HEK293 (cell line): ENCODE results near the gene PRR27.

ENCODE experiments used
- CTCF ChIA-PET: fragments of 350-600 bp; formaldehyde crosslinking; extraction: SDS; loops from one replicate; lab custom pipeline; 2021; ENCODE audit warnings: antibody characterized with exemption; lab: Yijun Ruan, JAX
- POLR2A ChIA-PET: fragments of 300-600 bp; formaldehyde crosslinking; extraction: SDS; loops from one replicate; lab custom pipeline; 2020; ENCODE audit warnings: antibody characterized with exemption, inconsistent platforms; lab: Yijun Ruan, JAX
- H3K27ac ChIP-seq: fragments of 200-500 bp; sonication (Bioruptor generic); 2 replicates; pipeline ENCODE4 v1.5.1; 2014; ENCODE audit warnings: low read depth, low read length, control low read depth, inconsistent platforms; ENCODE audit errors: extremely low read depth
- H3K36me3 ChIP-seq, 2 experiments: fragments of 200-500 bp in 1 of 2; sonication (Bioruptor generic) in 1 of 2; 1 replicate in 1 of 2; 2 replicates in 1 of 2; pipeline ENCODE4 v1.5.1; 2014 to 2017; ENCODE audit warnings: inconsistent platforms in 2 of 2, low read length in 2 of 2; ENCODE audit not compliant: control insufficient read depth in 2 of 2, insufficient read depth in 1 of 2
- H3K4me1 ChIP-seq: fragments of 200-500 bp; sonication (Bioruptor generic); 2 replicates; pipeline ENCODE4 v1.5.1; 2014; ENCODE audit warnings: mild to moderate bottlenecking, low read length, inconsistent platforms; ENCODE audit not compliant: control insufficient read depth, insufficient read depth
- H3K4me3 ChIP-seq: 2 replicates; pipeline ENCODE4 v1.5.1; 2011; ENCODE audit warnings: low read depth, mild to moderate bottlenecking, control low read depth, low read length, moderate library complexity
- H3K9me3 ChIP-seq: fragments of 200-500 bp; sonication (Bioruptor generic); 2 replicates; pipeline ENCODE4 v1.5.1; 2014; ENCODE audit warnings: low read depth, low read length, inconsistent platforms; ENCODE audit not compliant: control insufficient read depth, insufficient read depth
- BCL11A ChIP-seq: fragments of 450-650 bp; formaldehyde crosslinking; IDR thresholded peaks from 2 replicates; pipeline ENCODE4 v1.5.1; 2016; ENCODE audit warnings: low read depth, missing biosample characterization, missing genetic modification characterization
- EGR2 ChIP-seq: fragments of 450-650 bp; formaldehyde crosslinking; IDR thresholded peaks from 2 replicates; pipeline ENCODE4 v1.5.1; 2016; ENCODE audit warnings: low read depth, missing biosample characterization, missing genetic modification characterization
- GLIS2 ChIP-seq: fragments of 450-650 bp; formaldehyde crosslinking; IDR thresholded peaks from 2 replicates; pipeline ENCODE4 v1.5.1; 2016; ENCODE audit warnings: missing biosample characterization, missing genetic modification characterization
- IKZF3 ChIP-seq: fragments of 450-650 bp; IDR thresholded peaks from 2 replicates; pipeline ENCODE4 v1.5.0; 2018; ENCODE audit warnings: missing biosample characterization, mild to moderate bottlenecking, missing genetic modification characterization, moderate library complexity
- KLF16 ChIP-seq: fragments of 450-650 bp; formaldehyde crosslinking; IDR thresholded peaks from 2 replicates; pipeline ENCODE4 v1.5.1; 2017; ENCODE audit warnings: missing biosample characterization, missing genetic modification characterization
- MZF1 ChIP-seq: fragments of 450-650 bp; formaldehyde crosslinking; IDR thresholded peaks from 2 replicates; pipeline ENCODE4 v1.5.1; 2017; ENCODE audit warnings: missing biosample characterization, missing genetic modification characterization, borderline replicate concordance
- OSR2 ChIP-seq: fragments of 450-650 bp; formaldehyde crosslinking; IDR thresholded peaks from 2 replicates; pipeline ENCODE4 v1.5.1; 2016; ENCODE audit warnings: missing biosample characterization, missing genetic modification characterization
- RBAK ChIP-seq: fragments of 450-650 bp; formaldehyde crosslinking; IDR thresholded peaks from 2 replicates; pipeline ENCODE4 v1.5.1; 2016; ENCODE audit warnings: missing biosample characterization, missing genetic modification characterization
- SP3 ChIP-seq: fragments of 450-650 bp; formaldehyde crosslinking; IDR thresholded peaks from 2 replicates; pipeline ENCODE4 v1.5.1; 2016; ENCODE audit warnings: missing biosample characterization, missing genetic modification characterization
- YY2 ChIP-seq: fragments of 450-650 bp; formaldehyde crosslinking; IDR thresholded peaks from 2 replicates; pipeline ENCODE4 v1.5.1; 2016; ENCODE audit warnings: missing biosample characterization, missing genetic modification characterization
- ZBTB8A ChIP-seq: fragments of 450-650 bp; formaldehyde crosslinking; IDR thresholded peaks from 2 replicates; pipeline ENCODE4 v1.5.1; 2016; ENCODE audit warnings: missing biosample characterization, missing genetic modification characterization
- ZFHX2 ChIP-seq: fragments of 450-650 bp; formaldehyde crosslinking; conservative IDR thresholded peaks from 2 replicates; pipeline ENCODE4 v1.5.1; 2016; ENCODE audit warnings: missing biosample characterization, missing genetic modification characterization
- ZFP3 ChIP-seq: fragments of 450-650 bp; formaldehyde crosslinking; IDR thresholded peaks from 2 replicates; pipeline ENCODE4 v1.5.1; 2016; ENCODE audit warnings: low read depth, missing biosample characterization, missing genetic modification characterization
- ZNF112 ChIP-seq: fragments of 450-650 bp; formaldehyde crosslinking; IDR thresholded peaks from 2 replicates; pipeline ENCODE4 v1.5.0; 2017; ENCODE audit warnings: missing biosample characterization, missing genetic modification characterization
- ZNF202 ChIP-seq: fragments of 450-650 bp; formaldehyde crosslinking; IDR thresholded peaks from 2 replicates; pipeline ENCODE4 v1.5.1; 2016; ENCODE audit warnings: missing biosample characterization, missing genetic modification characterization, borderline replicate concordance
- ZNF311 ChIP-seq: fragments of 450-650 bp; formaldehyde crosslinking; IDR thresholded peaks from 2 replicates; pipeline ENCODE4 v1.5.1; 2017; ENCODE audit warnings: missing biosample characterization, missing genetic modification characterization, borderline replicate concordance
- ZNF404 ChIP-seq: fragments of 450-650 bp; formaldehyde crosslinking; IDR thresholded peaks from 2 replicates; pipeline ENCODE4 v1.5.1; 2017; ENCODE audit warnings: missing biosample characterization, missing genetic modification characterization
- ZNF433 ChIP-seq: fragments of 450-650 bp; formaldehyde crosslinking; IDR thresholded peaks from 2 replicates; pipeline ENCODE4 v1.5.1; 2016; ENCODE audit warnings: missing biosample characterization, missing genetic modification characterization, low read depth
- ZNF555 ChIP-seq: fragments of 450-650 bp; formaldehyde crosslinking; conservative IDR thresholded peaks from 2 replicates; pipeline ENCODE4 v1.5.1; 2017; ENCODE audit warnings: missing biosample characterization, mild to moderate bottlenecking, missing genetic modification characterization, inconsistent platforms
- ZNF560 ChIP-seq: fragments of 450-650 bp; formaldehyde crosslinking; IDR thresholded peaks from 2 replicates; pipeline ENCODE4 v1.5.1; 2017; ENCODE audit warnings: missing biosample characterization, missing genetic modification characterization, borderline replicate concordance
- ZNF664 ChIP-seq: fragments of 450-650 bp; formaldehyde crosslinking; IDR thresholded peaks from 2 replicates; pipeline ENCODE4 v1.5.1; 2016; ENCODE audit warnings: missing biosample characterization, missing genetic modification characterization
- ZNF76 ChIP-seq: fragments of 450-650 bp; formaldehyde crosslinking; IDR thresholded peaks from 2 replicates; pipeline ENCODE4; 2016; ENCODE audit warnings: low read depth, missing biosample characterization, missing genetic modification characterization, borderline replicate concordance
- ZNF785 ChIP-seq: fragments of 450-650 bp; formaldehyde crosslinking; IDR thresholded peaks from 2 replicates; pipeline ENCODE4 v1.5.1; 2016; ENCODE audit warnings: missing biosample characterization, missing genetic modification characterization
- ZNF843 ChIP-seq: fragments of 450-650 bp; formaldehyde crosslinking; IDR thresholded peaks from 2 replicates; pipeline ENCODE4 v1.5.1; 2016; ENCODE audit warnings: missing biosample characterization, missing genetic modification characterization
- ZXDB ChIP-seq: fragments of 450-650 bp; formaldehyde crosslinking; IDR thresholded peaks from 2 replicates; pipeline ENCODE4 v1.5.1; 2016; ENCODE audit warnings: missing biosample characterization, missing genetic modification characterization
- TF ChIP-seq, protein P1 (sequence below): fragments of 450-650 bp; formaldehyde crosslinking; IDR thresholded peaks from 2 replicates; pipeline ENCODE4 v1.5.1; 2016; ENCODE audit warnings: missing biosample characterization, missing genetic modification characterization, borderline replicate concordance
- TF ChIP-seq, protein P2 (sequence below): fragments of 450-650 bp; formaldehyde crosslinking; IDR thresholded peaks from 2 replicates; pipeline ENCODE4 v1.5.1; 2016; ENCODE audit warnings: missing biosample characterization, missing genetic modification characterization
- TF ChIP-seq, protein P3 (sequence below): fragments of 450-650 bp; formaldehyde crosslinking; IDR thresholded peaks from 2 replicates; pipeline ENCODE4 v1.5.1; 2016; ENCODE audit warnings: missing biosample characterization, missing genetic modification characterization
- TF ChIP-seq, protein P4 (sequence below): fragments of 450-650 bp; formaldehyde crosslinking; IDR thresholded peaks from 2 replicates; pipeline ENCODE4 v1.5.1; 2016; ENCODE audit warnings: missing biosample characterization, missing genetic modification characterization

PRR27 gene

DNA sequence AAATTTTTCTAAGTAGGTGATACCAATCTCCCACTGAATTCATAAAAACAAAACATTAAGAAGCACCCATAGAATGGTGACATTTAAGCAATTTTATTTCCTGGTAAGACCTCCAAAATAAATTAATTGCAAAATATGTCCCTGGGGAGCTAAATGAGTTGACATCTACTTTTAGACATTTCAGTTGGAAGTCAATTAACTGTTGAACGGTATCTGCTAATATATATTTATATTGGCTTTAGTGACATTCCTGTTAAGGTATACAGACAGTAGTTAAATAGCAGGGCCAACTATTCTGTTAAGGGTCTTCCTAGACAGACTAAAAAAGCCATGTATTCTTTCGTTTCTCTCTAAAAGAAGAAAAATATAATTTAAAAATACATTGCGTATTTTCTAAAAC, at the start of gene PRR27:
Gene PRR27, plus strand, starts transcription at position 301 of the 400 bp plus-strand sequence. CDS start 139 bp downstream, outside the sequence.
- H3K4me1 ChIP-seq: no peaks in the 10 kb centered on the region
- H3K4me3 ChIP-seq: no peak within 1 kb of the TSS
- ChIA-PET CTCF (no interaction called here), POLR2A (no interaction called here)
- H3K9me3 ChIP-seq: no peaks in the 10 kb centered on the region
- H3K36me3 ChIP-seq: no peaks in the 10 kb centered on the region
- TF ChIP-seq ZNF311 (no peak), ZBTB8A (no peak), KLF16 (tag by site-specific recombination) (no peak)
- TF ChIP-seq, protein P1, sequence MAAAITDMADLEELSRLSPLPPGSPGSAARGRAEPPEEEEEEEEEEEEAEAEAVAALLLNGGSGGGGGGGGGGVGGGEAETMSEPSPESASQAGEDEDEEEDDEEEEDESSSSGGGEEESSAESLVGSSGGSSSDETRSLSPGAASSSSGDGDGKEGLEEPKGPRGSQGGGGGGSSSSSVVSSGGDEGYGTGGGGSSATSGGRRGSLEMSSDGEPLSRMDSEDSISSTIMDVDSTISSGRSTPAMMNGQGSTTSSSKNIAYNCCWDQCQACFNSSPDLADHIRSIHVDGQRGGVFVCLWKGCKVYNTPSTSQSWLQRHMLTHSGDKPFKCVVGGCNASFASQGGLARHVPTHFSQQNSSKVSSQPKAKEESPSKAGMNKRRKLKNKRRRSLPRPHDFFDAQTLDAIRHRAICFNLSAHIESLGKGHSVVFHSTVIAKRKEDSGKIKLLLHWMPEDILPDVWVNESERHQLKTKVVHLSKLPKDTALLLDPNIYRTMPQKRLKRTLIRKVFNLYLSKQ (tag by site-specific recombination): no peak
- TF ChIP-seq, protein P2, sequence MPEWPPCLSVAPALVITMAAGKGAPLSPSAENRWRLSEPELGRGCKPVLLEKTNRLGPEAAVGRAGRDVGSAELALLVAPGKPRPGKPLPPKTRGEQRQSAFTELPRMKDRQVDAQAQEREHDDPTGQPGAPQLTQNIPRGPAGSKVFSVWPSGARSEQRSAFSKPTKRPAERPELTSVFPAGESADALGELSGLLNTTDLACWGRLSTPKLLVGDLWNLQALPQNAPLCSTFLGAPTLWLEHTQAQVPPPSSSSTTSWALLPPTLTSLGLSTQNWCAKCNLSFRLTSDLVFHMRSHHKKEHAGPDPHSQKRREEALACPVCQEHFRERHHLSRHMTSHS (tag by site-specific recombination): no peak
- H3K27ac ChIP-seq: no peak within 1 kb of the TSS

DNA sequence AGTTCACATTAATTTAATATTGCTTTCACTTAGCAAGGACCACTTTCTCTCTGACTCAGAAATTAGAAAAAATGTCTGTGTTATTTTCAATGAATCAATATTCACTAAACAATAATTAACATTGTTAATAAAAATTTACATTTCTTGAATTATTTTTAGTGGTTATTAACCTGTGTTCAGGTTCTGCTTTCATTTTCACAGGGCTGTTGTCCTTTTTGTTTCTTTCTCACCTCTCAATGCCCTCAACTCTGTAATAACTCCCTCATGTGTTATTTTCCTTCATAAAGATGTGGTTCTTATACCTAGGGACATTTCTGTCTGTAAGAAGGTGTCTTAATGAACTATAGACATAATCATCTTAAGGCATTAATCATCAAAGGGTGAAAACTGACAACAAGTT, 43.1 kb upstream of the PRR27 start:
- ChIA-PET POLR2A (no interaction called here), CTCF (no interaction called here)
- H3K27ac ChIP-seq: no peak overlapping the region
- H3K36me3 ChIP-seq: no peaks in the 10 kb centered on the region
- TF ChIP-seq ZNF785 (tag by site-specific recombination) (no peak), ZNF433 (tag by site-specific recombination) (no peak), KLF16 (tag by site-specific recombination) (no peak), ZNF112 (no peak), ZNF664 (no peak), BCL11A (tag by site-specific recombination) (no peak), ZXDB (no peak), ZNF76 (tag by site-specific recombination) (no peak), OSR2 (no peak), ZNF404 (tag by site-specific recombination) (no peak)
- H3K4me3 ChIP-seq: no peak overlapping the region
- no peaks in the 10 kb centered on the region for H3K4me1 ChIP-seq
- H3K9me3 ChIP-seq: no peaks in the 10 kb centered on the region

DNA sequence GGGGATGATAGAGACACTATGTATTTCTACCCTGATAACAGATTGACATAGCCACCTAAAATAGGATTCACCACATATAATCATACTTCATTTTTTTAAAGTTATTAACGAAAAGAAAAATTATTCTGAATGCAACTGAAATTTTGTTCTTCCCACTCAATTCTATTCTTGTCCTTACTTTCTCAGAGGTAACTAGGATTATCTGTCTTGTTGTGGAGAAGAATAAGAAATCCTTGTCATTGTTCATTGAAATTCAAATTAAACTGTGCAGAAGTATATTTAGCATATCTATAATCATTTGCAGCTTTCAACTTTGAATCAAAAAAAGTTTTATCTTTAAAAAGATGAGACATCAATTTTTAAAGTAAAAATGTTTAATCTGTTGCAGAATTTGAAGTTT, 40.4 kb upstream of the PRR27 start:
- Histone ChIP-seq H3K4me3 (no peak overlapping the region), H3K9me3 (no peaks in the 10 kb centered on the region), H3K36me3 (no peaks in the 10 kb centered on the region), H3K27ac (no peak overlapping the region), H3K4me1 (no peaks in the 10 kb centered on the region)
- POLR2A ChIA-PET: no interaction called here
- TF ChIP-seq SP3 (no peak), MZF1 (tag by site-specific recombination) (no peak), ZNF843 (tag by site-specific recombination) (no peak), ZFP3 (tag by site-specific recombination) (no peak), EGR2 (tag by site-specific recombination) (no peak), GLIS2 (tag by site-specific recombination) (no peak), ZFHX2 (tag by site-specific recombination) (no peak), ZNF555 (tag by site-specific recombination) (no peak), RBAK (tag by site-specific recombination) (no peak), YY2 (tag by site-specific recombination) (no peak), ZNF202 (no peak), ZNF560 (tag by site-specific recombination) (no peak), IKZF3 (tag by site-specific recombination) (no peak)
- TF ChIP-seq, protein P3, sequence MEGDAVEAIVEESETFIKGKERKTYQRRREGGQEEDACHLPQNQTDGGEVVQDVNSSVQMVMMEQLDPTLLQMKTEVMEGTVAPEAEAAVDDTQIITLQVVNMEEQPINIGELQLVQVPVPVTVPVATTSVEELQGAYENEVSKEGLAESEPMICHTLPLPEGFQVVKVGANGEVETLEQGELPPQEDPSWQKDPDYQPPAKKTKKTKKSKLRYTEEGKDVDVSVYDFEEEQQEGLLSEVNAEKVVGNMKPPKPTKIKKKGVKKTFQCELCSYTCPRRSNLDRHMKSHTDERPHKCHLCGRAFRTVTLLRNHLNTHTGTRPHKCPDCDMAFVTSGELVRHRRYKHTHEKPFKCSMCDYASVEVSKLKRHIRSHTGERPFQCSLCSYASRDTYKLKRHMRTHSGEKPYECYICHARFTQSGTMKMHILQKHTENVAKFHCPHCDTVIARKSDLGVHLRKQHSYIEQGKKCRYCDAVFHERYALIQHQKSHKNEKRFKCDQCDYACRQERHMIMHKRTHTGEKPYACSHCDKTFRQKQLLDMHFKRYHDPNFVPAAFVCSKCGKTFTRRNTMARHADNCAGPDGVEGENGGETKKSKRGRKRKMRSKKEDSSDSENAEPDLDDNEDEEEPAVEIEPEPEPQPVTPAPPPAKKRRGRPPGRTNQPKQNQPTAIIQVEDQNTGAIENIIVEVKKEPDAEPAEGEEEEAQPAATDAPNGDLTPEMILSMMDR (tag by site-specific recombination): no peak
- TF ChIP-seq, protein P4, sequence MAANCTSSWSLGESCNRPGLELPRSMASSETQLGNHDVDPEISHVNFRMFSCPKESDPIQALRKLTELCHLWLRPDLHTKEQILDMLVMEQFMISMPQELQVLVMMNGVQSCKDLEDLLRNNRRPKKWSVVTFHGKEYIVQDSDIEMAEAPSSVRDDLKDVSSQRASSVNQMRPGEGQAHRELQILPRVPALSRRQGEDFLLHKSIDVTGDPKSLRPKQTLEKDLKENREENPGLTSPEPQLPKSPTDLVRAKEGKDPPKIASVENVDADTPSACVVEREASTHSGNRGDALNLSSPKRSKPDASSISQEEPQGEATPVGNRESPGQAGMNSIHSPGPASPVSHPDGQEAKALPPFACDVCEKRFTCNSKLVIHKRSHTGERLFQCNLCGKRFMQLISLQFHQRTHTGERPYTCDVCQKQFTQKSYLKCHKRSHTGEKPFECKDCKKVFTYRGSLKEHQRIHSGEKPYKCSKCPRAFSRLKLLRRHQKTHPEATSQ (tag by site-specific recombination): no peak
- CTCF ChIA-PET: no interaction called here
